ENCODE measurements around the gene ATXN7L1.

ATXN7L1 gene

GRCh38 chr7:105748701-105749100 is 127.7 kb downstream of the ATXN7L1 start:
- TF ChIP-seq CTCF (IDR thresholded peaks at IDR 0.05; ENCODE audit: low read depth, low read length, missing control alignments) = no peak
- DNase-seq (ENCODE audit: extremely low read depth, low read depth) = no peak
- H3K4me3 ChIP-seq (replicated peaks; ENCODE audit: low read depth, low read length) = no peak overlapping the region

DNA sequence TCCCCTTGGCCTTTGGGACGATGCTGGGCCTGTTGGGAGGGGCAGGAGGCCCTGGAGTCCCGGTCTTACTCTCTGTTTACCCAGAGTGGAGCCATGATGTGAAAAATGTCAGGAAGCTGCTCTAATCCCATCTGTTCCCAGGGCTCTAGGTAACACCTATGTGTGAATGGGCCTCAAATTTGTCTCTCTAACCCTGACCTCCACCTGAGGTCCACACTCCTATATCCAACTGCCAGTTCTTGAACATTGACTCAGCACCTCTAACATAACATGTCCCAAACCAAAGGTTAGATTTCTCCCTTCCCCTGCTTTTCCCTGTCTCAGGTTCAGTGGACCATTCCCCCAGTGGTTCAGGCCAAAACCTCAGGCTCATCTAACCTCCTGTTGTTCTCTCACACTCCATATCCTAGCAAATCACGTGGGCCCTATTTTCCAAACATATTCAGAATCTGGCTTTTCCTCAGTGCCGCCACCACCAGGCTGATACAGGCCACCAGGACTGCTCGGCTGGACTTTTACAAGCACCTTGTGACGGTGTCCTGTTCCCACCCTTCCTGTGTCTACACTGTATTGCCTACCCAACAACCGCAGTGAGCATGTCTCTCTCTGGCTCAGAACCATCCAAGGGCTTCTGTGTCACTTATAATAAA is 130.6 kb downstream of the ATXN7L1 start:
- TF ChIP-seq CTCF (IDR thresholded peaks at IDR 0.05; ENCODE audit: low read depth, low read length, missing control alignments) = peak; percentile 5
- no peak for DNase-seq (ENCODE audit: extremely low read depth, low read depth)
- no peak overlapping the region for H3K4me3 ChIP-seq (replicated peaks; ENCODE audit: low read depth, low read length)

DNA sequence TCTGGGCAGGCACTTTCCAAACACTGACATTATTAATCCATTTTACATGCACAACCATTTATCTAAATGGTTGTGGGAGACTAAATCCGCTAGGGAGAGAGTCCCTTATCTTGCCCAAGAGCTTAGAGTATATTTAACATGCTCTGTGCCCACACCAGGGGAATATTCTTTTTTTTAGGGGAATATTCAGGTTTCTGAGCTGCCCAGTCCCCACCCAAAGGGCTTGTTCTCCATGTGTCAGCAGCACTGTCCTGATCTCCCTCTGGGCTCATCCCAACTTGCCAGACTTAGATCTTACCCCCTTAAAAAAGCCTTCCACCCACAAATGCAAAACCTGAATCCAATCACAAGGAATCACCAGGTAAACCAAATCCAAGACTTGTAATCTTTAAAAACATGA is 132.1 kb downstream of the ATXN7L1 start:
- TF ChIP-seq CTCF (IDR thresholded peaks at IDR 0.05; ENCODE audit: low read depth, low read length, missing control alignments) = no peak
- no peak for DNase-seq (ENCODE audit: extremely low read depth, low read depth)

DNA sequence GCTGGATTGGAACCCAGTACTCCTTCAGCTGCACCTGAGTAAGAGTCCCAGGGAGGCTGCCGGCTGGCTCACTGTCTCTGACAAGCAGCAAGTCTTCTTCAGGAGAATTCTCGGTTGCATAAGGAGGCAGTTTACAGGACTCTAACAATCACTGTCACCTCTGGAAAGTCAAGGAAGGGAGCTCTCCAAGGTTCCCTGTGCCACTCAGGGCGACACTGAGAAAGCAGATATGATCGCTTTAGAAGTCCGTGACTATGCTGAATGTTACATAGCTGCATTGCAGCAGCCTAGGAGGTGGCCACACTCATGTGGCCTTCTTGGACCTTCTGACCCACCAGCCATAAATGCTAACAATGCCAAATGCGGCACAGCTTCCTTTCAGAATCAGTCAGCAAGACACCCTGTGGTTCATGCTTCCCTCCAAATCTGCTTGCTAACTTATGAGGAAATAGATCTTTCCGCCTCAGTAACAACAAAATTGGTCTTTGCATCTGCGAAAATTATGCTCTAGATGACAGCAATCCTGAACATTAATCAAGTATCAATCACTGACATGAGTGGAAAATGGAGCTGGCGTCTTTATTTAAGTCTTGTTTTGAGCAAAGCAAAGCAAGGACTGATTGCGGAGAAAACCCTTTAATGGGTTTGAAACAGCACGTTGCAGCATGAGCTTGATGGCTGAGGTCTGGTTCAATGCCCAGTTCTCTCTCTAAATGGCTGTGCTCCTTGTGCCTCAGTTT is 132.9 kb downstream of the ATXN7L1 start:
- TF ChIP-seq CTCF (IDR thresholded peaks at IDR 0.05; ENCODE audit: low read depth, low read length, missing control alignments) = no peak
- no peak overlapping the region for H3K4me3 ChIP-seq (replicated peaks; ENCODE audit: low read depth, low read length)
- no peak for DNase-seq (ENCODE audit: extremely low read depth, low read depth)

More for the DNA sequence above, 132.1 kb downstream of the ATXN7L1 start:
- no peak overlapping the region for H3K4me3 ChIP-seq (replicated peaks; ENCODE audit: low read depth, low read length)

DNA sequence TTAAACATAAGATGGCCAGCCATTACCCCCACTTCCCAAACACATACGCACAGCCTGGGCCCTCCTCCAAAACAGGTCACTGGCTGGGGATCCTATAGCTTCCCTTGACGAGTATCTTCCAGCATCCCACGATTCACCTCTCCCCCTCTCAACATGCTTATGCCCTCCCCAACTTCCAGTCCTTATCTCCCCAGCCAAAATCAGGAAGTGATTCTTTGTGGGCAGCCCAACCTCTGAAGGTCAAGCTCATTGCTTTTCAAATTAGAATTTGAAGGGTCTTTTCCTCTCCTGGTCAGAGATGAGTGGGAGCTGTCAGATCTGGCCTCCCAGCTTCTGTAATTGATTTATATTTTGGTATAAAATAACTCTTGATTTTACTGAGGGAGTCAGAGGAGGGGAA is 133.6 kb downstream of the ATXN7L1 start:
- no peak for DNase-seq (ENCODE audit: extremely low read depth, low read depth)
- no peak overlapping the region for H3K4me3 ChIP-seq (replicated peaks; ENCODE audit: low read depth, low read length)
- TF ChIP-seq CTCF (IDR thresholded peaks at IDR 0.05; ENCODE audit: low read depth, low read length, missing control alignments) = no peak

DNA sequence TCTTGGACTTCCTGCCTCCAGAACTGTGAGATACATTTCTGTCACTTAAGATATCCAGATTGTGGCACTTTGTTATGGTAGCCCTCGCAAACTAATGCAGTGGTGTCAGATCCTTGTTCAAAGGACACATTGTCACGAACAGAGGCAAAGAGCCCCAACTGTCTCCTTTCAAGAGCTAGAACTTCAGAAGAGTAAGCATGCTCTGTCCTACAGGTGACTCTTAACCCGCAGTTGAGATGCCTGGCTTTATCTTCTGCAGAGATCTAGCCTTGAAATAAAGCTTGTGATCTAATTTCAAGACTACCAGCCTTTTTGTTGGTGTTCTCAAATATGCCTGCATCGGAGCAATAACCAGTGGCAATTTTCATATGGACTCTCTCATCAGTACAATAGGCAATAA is 134.4 kb downstream of the ATXN7L1 start:
- no peak for TF ChIP-seq CTCF (IDR thresholded peaks at IDR 0.05; ENCODE audit: low read depth, low read length, missing control alignments)
- DNase-seq (ENCODE audit: extremely low read depth, low read depth) = no peak
- no peak overlapping the region for H3K4me3 ChIP-seq (replicated peaks; ENCODE audit: low read depth, low read length)

Data from HFF-Myc (cell line).